Amygdala (tissue), 56 donors: ENCODE data around the gene MICU1.

ENCODE experiments used
- DNase-seq, 56 donors: peaks; one replicate each; lab custom pipeline; 2025; lab: John Stamatoyannopoulos, UW

The MICU1 gene

GRCh38 chr10:72320676-72321247 lies 305.1 kb downstream of the MICU1 start:
- peak in 10 of 56 donors; percentile 16 to 41 (median 30) for DNase-seq

- DNase-seq: peak in 44 of 56 donors; percentile 31 to 94 (median 72)
Measured at GRCh38 chr10:72319416-72320254, 306.2 kb downstream of the MICU1 start.

GRCh38 chr10:72318418-72319262 lies 307.2 kb downstream of the MICU1 start:
- no peak for DNase-seq
